HUES64 (cell line): ENCODE data around the gene CPZ.

Experiments
- H3K27ac ChIP-seq: 2 replicates; pipeline ENCODE4 v1.7.0; 2013; ENCODE audit warnings: low read depth, low read length, inconsistent platforms
- H3K27me3 ChIP-seq: 2 replicates; pipeline ENCODE4 v1.6.1; 2013; ENCODE audit warnings: mild to moderate bottlenecking, low read length; ENCODE audit not compliant: insufficient read depth
- H3K36me3 ChIP-seq: 2 replicates; pipeline ENCODE4 v1.6.1; 2013; ENCODE audit warnings: mild to moderate bottlenecking, low read length; ENCODE audit not compliant: insufficient read depth
- H3K4me1 ChIP-seq: 2 replicates; pipeline ENCODE4 v1.6.1; 2013; ENCODE audit warnings: mild to moderate bottlenecking, low read length, moderate library complexity; ENCODE audit not compliant: insufficient read depth
- H3K4me3 ChIP-seq: 2 replicates; pipeline ENCODE4 v1.5.1; 2013; ENCODE audit warnings: mild to moderate bottlenecking, low read length, moderate library complexity
- H3K9ac ChIP-seq: 2 replicates; pipeline ENCODE4 v1.6.1; 2013; ENCODE audit warnings: mild to moderate bottlenecking, low read depth, low read length
- H3K9me3 ChIP-seq: 2 replicates; pipeline ENCODE4 v1.6.1; 2013; ENCODE audit warnings: low read depth, low read length; ENCODE audit not compliant: insufficient read depth
- WGBS: fragments of 150-250, 120-280 bp; methylation state at CpG from one replicate; pipeline ENCODE4 v1.1.7; 2013; ENCODE audit warnings: missing lambda C conversion rate; 5-methylcytosine and 5-hydroxymethylcytosine counted together

CPZ gene

GRCh38 chr4:8597791-8598190 lies 5.2 kb downstream of the CPZ start:
- Histone ChIP-seq H3K27me3 (peaks cover 10% of the 10 kb centered on the region), H3K4me3 (no peak overlapping the region), H3K4me1 (0 out of 2 replicates have a peak, but pooled peaks cover 6% of the 10 kb centered on the region), H3K36me3 (peaks cover 8% of the 10 kb centered on the region; the same call in 1 of the 2 replicates), H3K27ac (no peak overlapping the region), H3K9me3 (no peaks in the 10 kb centered on the region), H3K9ac (no peak overlapping the region)
- 94% methylated on average over 13 of the region's 15 CpGs for WGBS

- H3K4me1 ChIP-seq, result 0 out of 2 replicates have a peak, but pooled peaks cover under 1% of the 10 kb centered on the region
- H3K27me3 ChIP-seq, result peaks cover 3% of the 10 kb centered on the region
- no peak overlapping the region for H3K27ac ChIP-seq
- no peak overlapping the region for H3K4me3 ChIP-seq
- no peaks in the 10 kb centered on the region for H3K9me3 ChIP-seq
- peaks cover 10% of the 10 kb centered on the region for H3K36me3 ChIP-seq
- 95% methylated on average over 19 of the region's 19 CpGs for WGBS
- no peak overlapping the region for H3K9ac ChIP-seq
Measured at GRCh38 chr4:8598391-8599090, 6.0 kb downstream of the CPZ start.

GRCh38 chr4:8599091-8599460 lies 6.5 kb downstream of the CPZ start:
- Histone ChIP-seq H3K36me3 (peaks cover 13% of the 10 kb centered on the region), H3K4me3 (no peak overlapping the region), H3K27me3 (no peaks in the 10 kb centered on the region), H3K27ac (no peak overlapping the region), H3K4me1 (no peaks in the 10 kb centered on the region), H3K9ac (no peak overlapping the region), H3K9me3 (no peaks in the 10 kb centered on the region)
- 94% methylated on average over 8 of the region's 8 CpGs for WGBS

- Histone ChIP-seq H3K9ac (no peak overlapping the region), H3K36me3 (peaks cover 13% of the 10 kb centered on the region)
Measured at GRCh38 chr4:8599657-8600056, 7.1 kb downstream of the CPZ start.

GRCh38 chr4:8600266-8600665 lies 7.7 kb downstream of the CPZ start:
- Histone ChIP-seq H3K27ac (no peak overlapping the region), H3K36me3 (peaks cover 14% of the 10 kb centered on the region), H3K9ac (no peak overlapping the region), H3K27me3 (no peaks in the 10 kb centered on the region), H3K4me1 (no peaks in the 10 kb centered on the region), H3K4me3 (no peak overlapping the region), H3K9me3 (no peaks in the 10 kb centered on the region)
- 93% methylated on average over 13 of the region's 13 CpGs for WGBS

More at GRCh38 chr4:8599657-8600056, 7.1 kb downstream of the CPZ start:
- H3K27me3 ChIP-seq, result no peaks in the 10 kb centered on the region
- WGBS, result 78% methylated on average over 9 of the region's 9 CpGs
- H3K9me3 ChIP-seq, result no peaks in the 10 kb centered on the region
- H3K4me3 ChIP-seq, result no peak overlapping the region
- no peaks in the 10 kb centered on the region for H3K4me1 ChIP-seq
- no peak overlapping the region for H3K27ac ChIP-seq

- WGBS, result 91% methylated on average over 12 of the region's 12 CpGs
- no peaks in the 10 kb centered on the region for H3K27me3 ChIP-seq
- H3K36me3 ChIP-seq, result peaks cover 18% of the 10 kb centered on the region
- H3K27ac ChIP-seq, result no peak overlapping the region
- H3K4me1 ChIP-seq, result no peaks in the 10 kb centered on the region
- H3K9ac ChIP-seq, result no peak overlapping the region
- no peak overlapping the region for H3K4me3 ChIP-seq
- no peaks in the 10 kb centered on the region for H3K9me3 ChIP-seq
Measured at GRCh38 chr4:8600686-8601085, 8.1 kb downstream of the CPZ start.

GRCh38 chr4:8601086-8601485 lies 8.5 kb downstream of the CPZ start:
- 96% methylated on average over 23 of the region's 23 CpGs for WGBS
- Histone ChIP-seq H3K27ac (no peak overlapping the region), H3K4me3 (no peak overlapping the region), H3K9me3 (no peaks in the 10 kb centered on the region), H3K36me3 (peaks cover 20% of the 10 kb centered on the region), H3K9ac (no peak overlapping the region), H3K4me1 (no peaks in the 10 kb centered on the region), H3K27me3 (no peaks in the 10 kb centered on the region)

GRCh38 chr4:8601556-8601955 lies 9.0 kb downstream of the CPZ start:
- Histone ChIP-seq H3K4me1 (no peaks in the 10 kb centered on the region), H3K4me3 (no peak overlapping the region), H3K27ac (no peak overlapping the region), H3K9me3 (no peaks in the 10 kb centered on the region), H3K36me3 (peaks cover 20% of the 10 kb centered on the region), H3K27me3 (no peaks in the 10 kb centered on the region), H3K9ac (no peak overlapping the region)
- WGBS, result 95% methylated on average over 10 of the region's 10 CpGs

- Histone ChIP-seq H3K27ac (no peak overlapping the region), H3K4me3 (no peak overlapping the region), H3K4me1 (no peaks in the 10 kb centered on the region), H3K9me3 (no peaks in the 10 kb centered on the region), H3K9ac (no peak overlapping the region), H3K27me3 (no peaks in the 10 kb centered on the region), H3K36me3 (peaks cover 20% of the 10 kb centered on the region)
- WGBS, result 88% methylated on average over 18 of the region's 19 CpGs
Measured at GRCh38 chr4:8602686-8603430, 10.3 kb downstream of the CPZ start.

- Histone ChIP-seq H3K27ac (no peak overlapping the region), H3K36me3 (peaks cover 20% of the 10 kb centered on the region), H3K9me3 (no peaks in the 10 kb centered on the region), H3K4me3 (no peak overlapping the region), H3K27me3 (no peaks in the 10 kb centered on the region), H3K4me1 (no peaks in the 10 kb centered on the region), H3K9ac (no peak overlapping the region)
- WGBS, result 91% methylated on average over 22 of the region's 22 CpGs
Measured at GRCh38 chr4:8603931-8604330, 11.4 kb downstream of the CPZ start.

- Histone ChIP-seq H3K36me3 (peaks cover 17% of the 10 kb centered on the region), H3K4me1 (no peaks in the 10 kb centered on the region), H3K9me3 (no peaks in the 10 kb centered on the region), H3K27me3 (no peaks in the 10 kb centered on the region), H3K9ac (no peak overlapping the region), H3K4me3 (no peak overlapping the region), H3K27ac (no peak overlapping the region)
- WGBS, result 91% methylated on average over 1 of the region's 1 CpG
Measured at GRCh38 chr4:8605289-8605688, 12.7 kb downstream of the CPZ start.
